Measurements from ENCODE around the gene EGFL6. TPM values are rescaled to one million over a fixed set of nuclear protein-coding genes. Genes with fewer than 3 reads are reported as not detected.
A peak's percentile ranks its signal among the peaks of the same experiment; 100 is the strongest.

The EGFL6 gene
- total RNA-seq, 1 experiment from 2014 or later = not detected

DNA sequence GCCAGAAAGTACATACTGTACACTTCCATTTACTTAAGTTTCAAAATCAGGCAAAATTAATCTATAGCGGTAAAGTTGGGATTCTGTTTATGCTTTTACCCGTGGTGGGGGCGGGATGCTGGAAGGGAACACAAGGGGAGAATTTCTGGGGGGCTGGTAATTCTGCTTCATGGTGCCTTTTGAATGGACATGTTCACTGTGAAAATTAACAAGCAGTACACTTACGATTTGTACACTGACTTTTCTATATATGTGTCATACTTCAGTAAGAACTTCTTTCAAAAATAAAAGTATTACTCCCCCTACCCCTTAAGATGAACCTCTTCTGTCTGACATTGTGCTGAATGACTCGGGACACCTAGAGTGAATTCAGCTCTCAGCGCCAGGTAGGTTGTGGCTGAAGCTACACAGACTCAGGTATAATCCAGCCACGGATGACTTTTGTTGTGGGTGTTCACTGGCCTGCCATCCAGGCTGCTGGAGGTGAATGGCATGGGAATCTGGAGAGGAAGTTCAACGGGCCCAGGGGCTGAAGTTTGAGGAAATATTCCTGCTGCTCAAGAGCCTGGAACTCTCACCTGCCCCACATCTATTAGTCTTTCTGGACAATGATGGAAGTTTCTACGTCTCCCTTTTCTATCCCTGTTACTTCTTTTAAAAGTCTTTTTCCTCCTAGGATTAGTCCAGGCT lies 76.2 kb downstream of the EGFL6 start:
- Histone ChIP-seq H3K9me3 (ENCODE audit: control insufficient read depth, insufficient read depth, low read depth, low read length) (no peaks in the 10 kb centered on the region), H3K36me3 (ENCODE audit: control insufficient read depth, insufficient read depth, low read length) (no peaks in the 10 kb centered on the region), H3K27ac (ENCODE audit: low read length) (peak overlapping the region; percentile 44; the same call in 1 of the 2 replicates), H3K4me1 (ENCODE audit: control insufficient read depth, insufficient read depth, low read length) (no peaks in the 10 kb centered on the region), H3K4me3 (ENCODE audit: low read depth in 2 of 2, low read length in 2 of 2) (no peak overlapping the region), H3K27me3 (ENCODE audit: control insufficient read depth, insufficient read depth, low read length) (no peaks in the 10 kb centered on the region)
- BruUV-seq (replicated peaks) = no TSS peak
- CTCF ChIA-PET = interaction anchor here (0.5 to 1.1 kb wide), 3 partner anchors 139 to 699 kb away, joined by 3 to 4 read pairs (median 3); no protein-coding TSS in a partner anchor
- in situ Hi-C loops (cut with HindIII; ENCODE audit: low pct_unique_long_range_greater_than_20kb, low sequenced_read_pairs) (no loop called here), intact Hi-C loops (cut with micrococcal nuclease; ENCODE audit: unreplicated experiment) (loop anchor here (2.0 kb wide), 1 partner anchor 139 kb away; no protein-coding TSS in a partner anchor)
- TF ChIP-seq POLR2AphosphoS5 (IDR thresholded peaks at IDR 0.05; ENCODE audit: low read depth, low read length) (no peak), TCF7L2 (IDR thresholded peaks at IDR 0.05; ENCODE audit: low read depth, low read length) (no peak), SIN3A (IDR thresholded peaks at IDR 0.05; ENCODE audit: borderline replicate concordance, insufficient read depth, low read depth, low read length) (no peak)
- TF ChIP-seq, protein P1, sequence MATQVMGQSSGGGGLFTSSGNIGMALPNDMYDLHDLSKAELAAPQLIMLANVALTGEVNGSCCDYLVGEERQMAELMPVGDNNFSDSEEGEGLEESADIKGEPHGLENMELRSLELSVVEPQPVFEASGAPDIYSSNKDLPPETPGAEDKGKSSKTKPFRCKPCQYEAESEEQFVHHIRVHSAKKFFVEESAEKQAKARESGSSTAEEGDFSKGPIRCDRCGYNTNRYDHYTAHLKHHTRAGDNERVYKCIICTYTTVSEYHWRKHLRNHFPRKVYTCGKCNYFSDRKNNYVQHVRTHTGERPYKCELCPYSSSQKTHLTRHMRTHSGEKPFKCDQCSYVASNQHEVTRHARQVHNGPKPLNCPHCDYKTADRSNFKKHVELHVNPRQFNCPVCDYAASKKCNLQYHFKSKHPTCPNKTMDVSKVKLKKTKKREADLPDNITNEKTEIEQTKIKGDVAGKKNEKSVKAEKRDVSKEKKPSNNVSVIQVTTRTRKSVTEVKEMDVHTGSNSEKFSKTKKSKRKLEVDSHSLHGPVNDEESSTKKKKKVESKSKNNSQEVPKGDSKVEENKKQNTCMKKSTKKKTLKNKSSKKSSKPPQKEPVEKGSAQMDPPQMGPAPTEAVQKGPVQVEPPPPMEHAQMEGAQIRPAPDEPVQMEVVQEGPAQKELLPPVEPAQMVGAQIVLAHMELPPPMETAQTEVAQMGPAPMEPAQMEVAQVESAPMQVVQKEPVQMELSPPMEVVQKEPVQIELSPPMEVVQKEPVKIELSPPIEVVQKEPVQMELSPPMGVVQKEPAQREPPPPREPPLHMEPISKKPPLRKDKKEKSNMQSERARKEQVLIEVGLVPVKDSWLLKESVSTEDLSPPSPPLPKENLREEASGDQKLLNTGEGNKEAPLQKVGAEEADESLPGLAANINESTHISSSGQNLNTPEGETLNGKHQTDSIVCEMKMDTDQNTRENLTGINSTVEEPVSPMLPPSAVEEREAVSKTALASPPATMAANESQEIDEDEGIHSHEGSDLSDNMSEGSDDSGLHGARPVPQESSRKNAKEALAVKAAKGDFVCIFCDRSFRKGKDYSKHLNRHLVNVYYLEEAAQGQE (IDR thresholded peaks at IDR 0.05; ENCODE audit: insufficient read depth in 1 of 2, low read depth in 2 of 2, low read length in 1 of 2) = no peak
- TF ChIP-seq, protein P2, sequence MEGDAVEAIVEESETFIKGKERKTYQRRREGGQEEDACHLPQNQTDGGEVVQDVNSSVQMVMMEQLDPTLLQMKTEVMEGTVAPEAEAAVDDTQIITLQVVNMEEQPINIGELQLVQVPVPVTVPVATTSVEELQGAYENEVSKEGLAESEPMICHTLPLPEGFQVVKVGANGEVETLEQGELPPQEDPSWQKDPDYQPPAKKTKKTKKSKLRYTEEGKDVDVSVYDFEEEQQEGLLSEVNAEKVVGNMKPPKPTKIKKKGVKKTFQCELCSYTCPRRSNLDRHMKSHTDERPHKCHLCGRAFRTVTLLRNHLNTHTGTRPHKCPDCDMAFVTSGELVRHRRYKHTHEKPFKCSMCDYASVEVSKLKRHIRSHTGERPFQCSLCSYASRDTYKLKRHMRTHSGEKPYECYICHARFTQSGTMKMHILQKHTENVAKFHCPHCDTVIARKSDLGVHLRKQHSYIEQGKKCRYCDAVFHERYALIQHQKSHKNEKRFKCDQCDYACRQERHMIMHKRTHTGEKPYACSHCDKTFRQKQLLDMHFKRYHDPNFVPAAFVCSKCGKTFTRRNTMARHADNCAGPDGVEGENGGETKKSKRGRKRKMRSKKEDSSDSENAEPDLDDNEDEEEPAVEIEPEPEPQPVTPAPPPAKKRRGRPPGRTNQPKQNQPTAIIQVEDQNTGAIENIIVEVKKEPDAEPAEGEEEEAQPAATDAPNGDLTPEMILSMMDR (IDR thresholded peaks at IDR 0.05) = no peak
- no peak for DNase-seq (ENCODE audit: low read depth, low spot score)
- POLR2A ChIA-PET = no interaction called here
- ATAC-seq = no peak

DNA sequence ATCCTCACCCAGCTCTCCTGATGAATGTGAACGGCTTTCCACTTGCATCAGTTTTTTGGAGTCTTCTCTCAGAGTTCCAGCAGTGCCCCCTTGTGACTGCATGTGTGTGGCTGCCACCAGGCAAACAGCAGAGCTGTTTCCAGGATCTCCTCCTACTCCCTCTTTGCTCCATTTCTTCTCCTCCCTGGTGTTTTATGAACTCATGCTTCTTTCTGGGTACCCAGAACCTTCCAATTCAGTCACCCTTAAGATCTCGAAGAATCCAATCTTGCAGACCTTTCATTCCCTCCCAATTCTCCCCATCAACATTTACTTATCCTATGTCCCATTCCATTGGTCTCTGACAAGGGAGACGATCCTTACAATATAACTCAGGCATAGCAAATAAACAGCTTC lies 76.8 kb downstream of the EGFL6 start:
- POLR2A ChIA-PET = no interaction called here

More for the DNA sequence above, 76.8 kb downstream of the EGFL6 start:
- TF ChIP-seq, protein P2 (IDR thresholded peaks at IDR 0.05) = peak; percentile 75
- TF ChIP-seq TCF7L2 (IDR thresholded peaks at IDR 0.05; ENCODE audit: low read depth, low read length) (no peak), SIN3A (IDR thresholded peaks at IDR 0.05; ENCODE audit: borderline replicate concordance, insufficient read depth, low read depth, low read length) (no peak), POLR2AphosphoS5 (IDR thresholded peaks at IDR 0.05; ENCODE audit: low read depth, low read length) (no peak)
- TF ChIP-seq, protein P1 (IDR thresholded peaks at IDR 0.05; ENCODE audit: insufficient read depth in 1 of 2, low read depth in 2 of 2, low read length in 1 of 2) = no peak
- intact Hi-C loops (cut with micrococcal nuclease; ENCODE audit: unreplicated experiment) = loop anchor here (2.0 kb wide), 1 partner anchor 139 kb away; no protein-coding TSS in a partner anchor
- in situ Hi-C loops (cut with HindIII; ENCODE audit: low pct_unique_long_range_greater_than_20kb, low sequenced_read_pairs) = no loop called here
- DNase-seq (ENCODE audit: low read depth, low spot score) = no peak
- Histone ChIP-seq H3K27ac (ENCODE audit: low read length) (peak overlapping the region; percentile 44; the same call in 1 of the 2 replicates), H3K4me1 (ENCODE audit: control insufficient read depth, insufficient read depth, low read length) (no peaks in the 10 kb centered on the region), H3K9me3 (ENCODE audit: control insufficient read depth, insufficient read depth, low read depth, low read length) (no peaks in the 10 kb centered on the region), H3K4me3 (ENCODE audit: low read depth in 2 of 2, low read length in 2 of 2) (no peak overlapping the region), H3K36me3 (ENCODE audit: control insufficient read depth, insufficient read depth, low read length) (no peaks in the 10 kb centered on the region), H3K27me3 (ENCODE audit: control insufficient read depth, insufficient read depth, low read length) (no peaks in the 10 kb centered on the region)
- CTCF ChIA-PET = interaction anchor here (0.5 to 1.1 kb wide), 3 partner anchors 139 to 699 kb away, joined by 3 to 4 read pairs (median 3); no protein-coding TSS in a partner anchor
- peak; percentile 79; the same call in 1 of the 2 replicates for ATAC-seq
- no TSS peak for BruUV-seq (replicated peaks)
